DOHH2 (cell line): ENCODE measurements around the gene ZFHX3.

Source experiments
- EZH2phosphoT487 ChIP-seq: fragments of 200-600 bp; sonication (generic); IDR thresholded peaks from 2 replicates; pipeline ENCODE4 v1.6.1; 2017; ENCODE audit warnings: borderline replicate concordance, mild to moderate bottlenecking, antibody characterized with exemption, low read length, moderate library complexity, mixed read lengths
- TF ChIP-seq, protein P1 (sequence below): fragments of 200-600 bp; sonication (generic); IDR thresholded peaks from one replicate; pipeline ENCODE4 v1.5.1; 2014; ENCODE audit warnings: antibody characterized with exemption, mild to moderate bottlenecking, low read depth, low read length; ENCODE audit not compliant: poor library complexity, severe bottlenecking

DNA sequence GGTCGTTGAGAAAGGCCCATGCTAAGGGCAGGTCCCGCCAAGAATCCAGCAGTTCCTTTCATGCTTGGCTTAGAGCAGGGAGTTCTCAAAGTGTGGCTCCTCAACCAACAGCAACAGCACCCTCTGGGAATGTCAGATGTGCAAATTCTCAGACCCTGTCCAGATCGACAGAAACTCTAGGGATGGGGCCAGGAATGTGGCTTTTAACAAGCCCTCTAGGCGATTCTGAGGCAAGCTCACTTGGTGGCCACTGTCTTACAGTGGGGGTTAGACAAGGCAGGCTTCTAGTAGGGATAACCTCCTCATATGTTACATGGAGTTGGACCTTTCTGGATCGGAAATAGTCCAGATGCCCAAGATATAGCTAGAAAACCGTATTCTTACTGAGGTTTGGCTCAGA is 144.8 kb downstream of the ZFHX3 start:
- TF ChIP-seq, protein P1, sequence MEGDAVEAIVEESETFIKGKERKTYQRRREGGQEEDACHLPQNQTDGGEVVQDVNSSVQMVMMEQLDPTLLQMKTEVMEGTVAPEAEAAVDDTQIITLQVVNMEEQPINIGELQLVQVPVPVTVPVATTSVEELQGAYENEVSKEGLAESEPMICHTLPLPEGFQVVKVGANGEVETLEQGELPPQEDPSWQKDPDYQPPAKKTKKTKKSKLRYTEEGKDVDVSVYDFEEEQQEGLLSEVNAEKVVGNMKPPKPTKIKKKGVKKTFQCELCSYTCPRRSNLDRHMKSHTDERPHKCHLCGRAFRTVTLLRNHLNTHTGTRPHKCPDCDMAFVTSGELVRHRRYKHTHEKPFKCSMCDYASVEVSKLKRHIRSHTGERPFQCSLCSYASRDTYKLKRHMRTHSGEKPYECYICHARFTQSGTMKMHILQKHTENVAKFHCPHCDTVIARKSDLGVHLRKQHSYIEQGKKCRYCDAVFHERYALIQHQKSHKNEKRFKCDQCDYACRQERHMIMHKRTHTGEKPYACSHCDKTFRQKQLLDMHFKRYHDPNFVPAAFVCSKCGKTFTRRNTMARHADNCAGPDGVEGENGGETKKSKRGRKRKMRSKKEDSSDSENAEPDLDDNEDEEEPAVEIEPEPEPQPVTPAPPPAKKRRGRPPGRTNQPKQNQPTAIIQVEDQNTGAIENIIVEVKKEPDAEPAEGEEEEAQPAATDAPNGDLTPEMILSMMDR: no peak
- TF ChIP-seq EZH2phosphoT487: no peak
